Ovary (tissue), 3 donors: Measurements from ENCODE around the gene ASPSCR1.

Experiments
- EP300 ChIP-seq: sonication (generic); formaldehyde crosslinking; IDR thresholded peaks from one replicate; pipeline ENCODE4 v1.6.1; 2017; ENCODE audit warnings: antibody characterized with exemption
- POLR2A ChIP-seq: fragments of 450-650 bp; IDR thresholded peaks from one replicate; pipeline ENCODE4 v1.6.1; 2017; ENCODE audit warnings: antibody characterized with exemption, mild to moderate bottlenecking, moderate library complexity
- TF ChIP-seq, protein P1 (sequence below), 3 donors: fragments of 450-650 bp in 2 of 3; fragments of 200-600 bp in 1 of 3; IDR thresholded peaks; one replicate each; pipeline versions ENCODE4 v1.5.1 to v1.8.0; 2016 to 2022; ENCODE audit warnings: antibody characterized with exemption in 3 of 3, mild to moderate bottlenecking in 1 of 3
- donor health status: DM: no; HTN: no; CAD: no.

DNA sequence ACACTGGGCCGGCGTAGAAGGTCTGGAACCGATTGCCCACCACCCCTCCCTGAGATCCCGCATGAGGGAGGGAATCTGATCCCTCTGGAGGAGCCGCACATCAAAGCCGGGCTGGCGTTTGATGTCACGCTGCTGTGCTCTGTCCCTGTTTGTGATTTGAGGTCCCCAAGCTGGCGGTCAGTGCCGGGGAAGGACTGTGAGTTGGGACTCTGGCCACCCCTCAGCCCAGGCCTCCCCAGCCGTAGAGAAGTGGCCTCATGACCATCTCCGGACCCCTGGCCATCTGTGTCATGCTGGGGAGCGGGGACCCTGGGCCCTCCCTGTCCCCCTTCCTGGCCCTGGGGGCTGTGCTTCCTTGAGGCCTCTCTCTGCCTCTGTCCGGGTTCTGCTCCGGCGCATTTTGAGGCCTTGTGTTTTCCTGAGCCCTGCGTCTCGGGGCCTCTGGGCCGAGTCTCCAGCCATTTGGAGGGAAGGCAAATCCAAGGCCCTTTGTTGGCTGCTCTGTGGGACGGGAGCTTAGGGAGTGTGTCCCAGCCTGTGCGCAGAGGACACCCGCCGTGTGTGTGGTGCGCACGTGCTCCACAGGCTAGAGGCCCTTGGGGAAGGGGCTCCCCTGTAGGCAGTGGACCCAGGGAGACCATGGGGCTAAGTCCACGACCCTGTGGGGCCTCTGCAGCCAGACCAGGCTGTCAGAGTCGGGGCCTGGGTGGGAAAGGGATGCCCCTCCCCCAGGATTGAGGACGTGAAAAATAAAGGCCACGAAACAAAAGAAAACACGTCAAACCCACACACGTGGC lies 15.1 kb downstream of the ASPSCR1 start:
- TF ChIP-seq POLR2A (no peak), EP300 (no peak)
- TF ChIP-seq, protein P1, sequence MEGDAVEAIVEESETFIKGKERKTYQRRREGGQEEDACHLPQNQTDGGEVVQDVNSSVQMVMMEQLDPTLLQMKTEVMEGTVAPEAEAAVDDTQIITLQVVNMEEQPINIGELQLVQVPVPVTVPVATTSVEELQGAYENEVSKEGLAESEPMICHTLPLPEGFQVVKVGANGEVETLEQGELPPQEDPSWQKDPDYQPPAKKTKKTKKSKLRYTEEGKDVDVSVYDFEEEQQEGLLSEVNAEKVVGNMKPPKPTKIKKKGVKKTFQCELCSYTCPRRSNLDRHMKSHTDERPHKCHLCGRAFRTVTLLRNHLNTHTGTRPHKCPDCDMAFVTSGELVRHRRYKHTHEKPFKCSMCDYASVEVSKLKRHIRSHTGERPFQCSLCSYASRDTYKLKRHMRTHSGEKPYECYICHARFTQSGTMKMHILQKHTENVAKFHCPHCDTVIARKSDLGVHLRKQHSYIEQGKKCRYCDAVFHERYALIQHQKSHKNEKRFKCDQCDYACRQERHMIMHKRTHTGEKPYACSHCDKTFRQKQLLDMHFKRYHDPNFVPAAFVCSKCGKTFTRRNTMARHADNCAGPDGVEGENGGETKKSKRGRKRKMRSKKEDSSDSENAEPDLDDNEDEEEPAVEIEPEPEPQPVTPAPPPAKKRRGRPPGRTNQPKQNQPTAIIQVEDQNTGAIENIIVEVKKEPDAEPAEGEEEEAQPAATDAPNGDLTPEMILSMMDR (IDR thresholded peaks at IDR 0.05), result no peak
